Breast epithelium (tissue), 4 donors: Measurements from ENCODE around the gene LGR4. TPM values are rescaled to one million over a fixed set of nuclear protein-coding genes. Genes with fewer than 3 reads are reported as not detected.

Experiments
- DNase-seq, 2 donors: peaks; one replicate each; pipeline ENCODE4 v3.0.0-alpha.2; 2019; ENCODE audit warnings: low spot score in 2 of 2
- H3K27ac ChIP-seq, 2 donors: fragments of 200-600 bp; sonication (generic) in 1 of 2; one replicate each; pipeline ENCODE4 v1.5.1; 2016 to 2019; ENCODE audit warnings: mild to moderate bottlenecking in 1 of 2
- H3K27me3 ChIP-seq, 2 donors: fragments of 200-600 bp; sonication (generic) in 1 of 2; one replicate each; pipeline versions ENCODE4 v1.5.1 to v1.6.0; 2017 to 2019; ENCODE audit warnings: control low read depth in 1 of 2, mild to moderate bottlenecking in 1 of 2
- H3K36me3 ChIP-seq: fragments of 200-600 bp; one replicate; pipeline ENCODE4 v1.5.1; 2019
- H3K4me1 ChIP-seq, 2 donors: fragments of 200-600 bp; sonication (generic); one replicate each; pipeline ENCODE4 v1.5.1; 2016 to 2019; ENCODE audit warnings: control low read depth in 1 of 2
- H3K4me3 ChIP-seq, 3 donors: fragments of 200-600 bp; sonication (generic); 1 replicate in 2 of 3; 2 replicates in 1 of 3; pipeline ENCODE4 v1.5.1; 2016 to 2019; ENCODE audit warnings: mild to moderate bottlenecking in 3 of 3, moderate library complexity in 2 of 3
- H3K9me3 ChIP-seq, 2 donors: fragments of 200-600 bp; sonication (generic) in 1 of 2; one replicate each; pipeline ENCODE4 v1.5.1; 2016 to 2019; ENCODE audit warnings: control low read depth in 1 of 2
- POLR2A ChIP-seq: fragments of 450-650 bp; IDR thresholded peaks from one replicate; pipeline ENCODE4 v1.6.1; 2016; ENCODE audit warnings: antibody characterized with exemption, mild to moderate bottlenecking, moderate library complexity
- POLR2AphosphoS5 ChIP-seq, 3 donors: sonication (generic); formaldehyde crosslinking; IDR thresholded peaks; one replicate each; pipeline ENCODE4 v1.6.1; 2017; ENCODE audit warnings: antibody characterized with exemption in 3 of 3
- intact Hi-C: fragments of 100-400 bp; cut with DNase I; formaldehyde crosslinking; loops from one replicate; pipeline ENCODE4 v1.15.1; 2023; ENCODE audit warnings: low total_unique reads
- total RNA-seq, 3 donors: library from RNA; depleted of rRNA; stranded (reverse); fragments of >200 nt; gene quantifications; one replicate each; pipeline ENCODE4 v1.1.0, GENCODE V29; 2016
- TF ChIP-seq, protein P1 (sequence below), 3 donors: fragments of 450-650 bp; IDR thresholded peaks; one replicate each; pipeline ENCODE4 v1.5.1; 2016 to 2017; ENCODE audit warnings: antibody characterized with exemption in 3 of 3, mild to moderate bottlenecking in 3 of 3, moderate library complexity in 3 of 3

Gene LGR4
- total RNA-seq, 3 donors from 2014 or later, result 28.5 to 93.7 (median 34.2) TPM

DNA sequence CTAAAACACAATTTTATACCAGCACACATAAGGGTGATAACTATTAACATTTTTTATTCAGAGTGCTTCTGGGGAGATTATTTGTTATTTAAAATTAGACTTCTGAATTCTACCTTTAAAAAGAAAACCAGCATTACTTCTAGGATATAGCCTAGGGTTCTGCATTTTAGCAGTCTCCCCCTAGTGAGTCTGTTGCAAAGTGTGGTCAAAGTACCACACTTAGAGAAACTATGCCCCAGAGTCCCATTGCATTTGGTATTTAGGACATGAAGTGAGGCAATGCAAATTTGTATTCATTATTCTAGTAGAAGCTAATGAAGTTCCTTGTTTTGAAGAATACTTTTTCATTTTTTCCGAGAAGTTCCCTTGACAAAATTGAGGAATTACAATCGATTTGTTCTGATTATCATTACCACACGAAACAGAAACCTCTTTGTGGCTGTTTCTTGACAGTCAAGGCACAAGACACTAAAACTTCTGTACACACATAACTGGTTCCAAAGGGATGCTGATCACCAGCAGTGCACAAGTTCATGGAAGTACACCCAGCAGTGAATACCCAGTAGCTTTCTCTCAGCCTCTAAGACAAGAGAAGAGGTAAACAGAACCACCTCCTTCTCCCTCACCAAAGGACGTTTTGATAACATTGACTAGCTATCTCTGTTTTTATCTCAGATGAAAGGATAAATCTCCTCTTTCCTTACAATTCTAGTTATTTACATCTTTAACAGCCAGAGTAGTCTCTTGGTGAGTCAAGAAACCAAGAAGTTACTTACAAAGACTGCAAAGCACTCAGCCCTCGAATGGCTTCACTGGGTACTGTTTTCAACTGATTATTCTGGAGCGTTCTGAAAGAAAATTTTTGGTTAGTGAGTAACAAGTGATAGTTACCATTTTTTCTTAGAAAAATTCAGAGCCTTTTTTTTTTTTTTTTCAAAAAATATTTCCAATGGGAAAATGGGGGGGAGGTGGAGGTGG is 82.0 kb downstream of the LGR4 start:
- H3K4me1 ChIP-seq, result no peaks in the 10 kb centered on the region
- DNase-seq, result no peak
- intact Hi-C loops, result no loop called here
- no peak overlapping the region for H3K4me3 ChIP-seq
- H3K9me3 ChIP-seq, result no peaks in the 10 kb centered on the region
- no peak overlapping the region for H3K27ac ChIP-seq
- H3K27me3 ChIP-seq, result no peaks in the 10 kb centered on the region
- no peaks in the 10 kb centered on the region for H3K36me3 ChIP-seq
- TF ChIP-seq POLR2AphosphoS5 (IDR thresholded peaks at IDR 0.05), result no peak
- TF ChIP-seq, protein P1, sequence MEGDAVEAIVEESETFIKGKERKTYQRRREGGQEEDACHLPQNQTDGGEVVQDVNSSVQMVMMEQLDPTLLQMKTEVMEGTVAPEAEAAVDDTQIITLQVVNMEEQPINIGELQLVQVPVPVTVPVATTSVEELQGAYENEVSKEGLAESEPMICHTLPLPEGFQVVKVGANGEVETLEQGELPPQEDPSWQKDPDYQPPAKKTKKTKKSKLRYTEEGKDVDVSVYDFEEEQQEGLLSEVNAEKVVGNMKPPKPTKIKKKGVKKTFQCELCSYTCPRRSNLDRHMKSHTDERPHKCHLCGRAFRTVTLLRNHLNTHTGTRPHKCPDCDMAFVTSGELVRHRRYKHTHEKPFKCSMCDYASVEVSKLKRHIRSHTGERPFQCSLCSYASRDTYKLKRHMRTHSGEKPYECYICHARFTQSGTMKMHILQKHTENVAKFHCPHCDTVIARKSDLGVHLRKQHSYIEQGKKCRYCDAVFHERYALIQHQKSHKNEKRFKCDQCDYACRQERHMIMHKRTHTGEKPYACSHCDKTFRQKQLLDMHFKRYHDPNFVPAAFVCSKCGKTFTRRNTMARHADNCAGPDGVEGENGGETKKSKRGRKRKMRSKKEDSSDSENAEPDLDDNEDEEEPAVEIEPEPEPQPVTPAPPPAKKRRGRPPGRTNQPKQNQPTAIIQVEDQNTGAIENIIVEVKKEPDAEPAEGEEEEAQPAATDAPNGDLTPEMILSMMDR (IDR thresholded peaks at IDR 0.05), result no peak
- no peak for TF ChIP-seq POLR2A

DNA sequence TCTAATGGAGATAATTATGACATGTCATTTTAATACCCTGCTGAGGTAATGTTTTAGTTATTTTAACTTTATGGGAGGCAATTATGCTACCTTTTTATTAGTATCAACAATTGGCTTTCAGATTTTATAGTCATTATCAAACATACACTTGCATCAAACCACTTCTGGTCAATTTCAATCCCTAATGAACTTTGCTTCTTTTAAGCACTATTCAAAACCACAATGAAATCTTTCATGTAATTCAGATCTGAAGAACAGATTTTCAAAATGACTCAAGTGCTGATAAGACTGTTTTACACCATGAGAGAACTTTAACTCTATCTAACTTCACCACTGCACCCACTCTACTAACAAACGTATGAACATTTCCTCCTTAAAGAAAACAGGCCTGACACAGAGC is 83.7 kb downstream of the LGR4 start:
- no peaks in the 10 kb centered on the region for H3K36me3 ChIP-seq
- H3K27me3 ChIP-seq, result no peaks in the 10 kb centered on the region
- no peak for DNase-seq
- TF ChIP-seq POLR2A (no peak), POLR2AphosphoS5 (IDR thresholded peaks at IDR 0.05) (no peak)
- TF ChIP-seq, protein P1 (IDR thresholded peaks at IDR 0.05), result no peak
- intact Hi-C loops, result no loop called here
- H3K27ac ChIP-seq, result no peak overlapping the region
- H3K4me1 ChIP-seq, result no peaks in the 10 kb centered on the region
- no peak overlapping the region for H3K4me3 ChIP-seq
- H3K9me3 ChIP-seq, result no peaks in the 10 kb centered on the region

DNA sequence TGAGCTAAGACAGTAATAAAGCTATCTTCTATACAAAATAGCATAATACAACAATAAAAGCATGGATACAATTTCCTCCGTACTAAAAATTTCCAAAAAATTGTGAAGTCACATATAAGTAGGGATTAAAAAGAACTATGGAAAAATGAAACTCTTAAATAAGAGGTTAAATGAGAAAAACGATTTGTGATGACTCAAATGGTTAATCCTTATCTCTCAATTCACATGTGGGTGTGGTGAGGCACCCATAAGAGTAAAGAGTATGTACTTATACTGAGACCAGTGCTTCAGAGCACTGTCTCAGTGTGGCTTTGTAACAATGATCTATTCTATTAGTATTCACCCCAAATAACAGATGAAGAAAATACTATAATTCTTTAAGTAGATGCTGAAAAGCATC is 84.6 kb downstream of the LGR4 start:
- no peaks in the 10 kb centered on the region for H3K36me3 ChIP-seq
- TF ChIP-seq POLR2AphosphoS5 (IDR thresholded peaks at IDR 0.05) (no peak), POLR2A (no peak)
- TF ChIP-seq, protein P1 (IDR thresholded peaks at IDR 0.05), result no peak
- no peaks in the 10 kb centered on the region for H3K9me3 ChIP-seq
- no peak overlapping the region for H3K4me3 ChIP-seq
- intact Hi-C loops, result no loop called here
- no peaks in the 10 kb centered on the region for H3K27me3 ChIP-seq
- DNase-seq, result no peak
- H3K4me1 ChIP-seq, result no peaks in the 10 kb centered on the region
- no peak overlapping the region for H3K27ac ChIP-seq

DNA sequence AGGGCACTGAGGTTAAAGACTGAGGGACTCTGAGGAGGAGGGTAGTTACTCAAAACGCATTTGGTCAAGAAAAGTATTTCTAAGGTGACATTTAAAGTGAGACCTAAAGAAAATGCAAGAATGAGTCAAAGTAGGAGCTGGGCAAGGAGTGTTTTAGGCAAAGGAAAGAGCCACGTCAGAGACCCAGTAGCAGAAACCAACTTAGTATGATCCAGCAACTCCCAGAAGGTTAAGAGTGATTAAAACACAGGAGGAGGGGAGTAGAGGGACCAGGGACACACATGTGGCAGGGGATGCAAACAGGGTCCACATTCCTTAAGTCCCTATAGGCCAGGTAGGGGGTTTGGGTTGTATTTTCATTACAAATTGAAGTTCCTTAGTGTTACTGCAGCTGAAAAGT is 85.2 kb downstream of the LGR4 start:
- H3K4me3 ChIP-seq, result no peak overlapping the region
- no peak for DNase-seq
- H3K27me3 ChIP-seq, result no peaks in the 10 kb centered on the region
- no peaks in the 10 kb centered on the region for H3K4me1 ChIP-seq
- intact Hi-C loops, result no loop called here
- H3K27ac ChIP-seq, result no peak overlapping the region
- TF ChIP-seq POLR2AphosphoS5 (IDR thresholded peaks at IDR 0.05), result no peak
- TF ChIP-seq, protein P1 (IDR thresholded peaks at IDR 0.05), result no peak
- no peak for TF ChIP-seq POLR2A
- no peaks in the 10 kb centered on the region for H3K9me3 ChIP-seq
- no peaks in the 10 kb centered on the region for H3K36me3 ChIP-seq

DNA sequence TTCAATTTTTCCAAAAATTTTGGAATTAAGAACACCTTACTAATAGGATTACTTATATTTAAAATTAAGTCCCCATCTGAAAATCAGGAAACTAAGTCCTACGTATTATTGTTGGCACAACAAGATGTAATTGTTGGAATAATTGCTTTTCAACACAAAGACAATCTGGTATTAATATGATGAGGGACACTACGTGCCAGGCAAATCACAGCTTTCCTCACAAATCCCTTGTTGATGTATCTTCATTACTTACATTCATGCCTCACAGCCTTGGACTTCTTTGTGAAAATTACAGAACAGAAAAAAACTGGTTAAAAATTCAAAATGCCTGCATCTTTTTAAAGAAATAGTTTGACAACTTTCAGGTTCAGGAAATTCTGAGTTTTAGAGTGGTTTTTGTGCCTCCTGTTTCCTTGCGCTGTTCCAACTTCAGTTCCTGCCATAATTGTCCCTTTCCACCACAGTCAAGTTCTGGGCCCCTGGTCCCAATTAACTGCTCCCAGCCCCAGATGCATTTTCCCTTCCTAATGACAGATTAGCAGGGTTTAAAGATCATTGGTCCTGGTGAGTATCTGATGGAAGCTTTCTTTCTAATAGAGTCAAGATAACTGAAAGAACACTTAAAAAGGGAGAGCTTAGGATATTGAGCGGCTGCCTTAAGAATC is 86.3 kb downstream of the LGR4 start:
- Histone ChIP-seq H3K27ac (no peak overlapping the region), H3K9me3 (no peaks in the 10 kb centered on the region), H3K36me3 (no peaks in the 10 kb centered on the region), H3K4me1 (no peaks in the 10 kb centered on the region), H3K4me3 (no peak overlapping the region), H3K27me3 (no peaks in the 10 kb centered on the region)
- intact Hi-C loops, result no loop called here
- TF ChIP-seq, protein P1 (IDR thresholded peaks at IDR 0.05), result no peak
- TF ChIP-seq POLR2AphosphoS5 (IDR thresholded peaks at IDR 0.05) (no peak), POLR2A (no peak)
- no peak for DNase-seq
